HG03571 (cell line): ENCODE data around the gene PTCH1.

ENCODE experiments used
- ATAC-seq: cut with Tn5 transposase; IDR thresholded peaks from one replicate; pipeline ENCODE4 v1.9.1; 2021; ENCODE audit not compliant: unreplicated experiment

The PTCH1 gene

DNA sequence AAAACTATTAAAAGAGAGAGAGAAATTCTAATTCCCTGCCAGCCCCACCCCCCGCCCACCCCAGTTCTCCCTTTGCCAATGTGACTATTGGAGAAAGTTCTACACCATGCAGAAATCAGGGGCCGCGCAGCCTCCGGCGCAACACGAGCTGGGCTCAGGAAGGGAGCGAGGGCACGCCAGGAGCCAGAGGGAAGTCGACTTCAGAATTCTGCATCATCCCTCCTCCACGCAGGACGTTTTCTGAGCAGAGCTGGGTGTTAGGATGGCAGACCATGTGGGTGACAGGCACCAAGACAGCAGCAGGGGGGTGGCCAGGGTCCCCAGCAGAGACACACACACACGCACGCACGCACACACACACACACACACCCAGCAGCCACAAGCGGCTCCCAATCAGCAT, 72.6 kb downstream of the PTCH1 start:
- no peak for ATAC-seq

GRCh38 chr9:95443301-95443700, 73.5 kb downstream of the PTCH1 start:
- ATAC-seq, result no peak

GRCh38 chr9:95441081-95441480, 75.7 kb downstream of the PTCH1 start:
- ATAC-seq, result no peak

DNA sequence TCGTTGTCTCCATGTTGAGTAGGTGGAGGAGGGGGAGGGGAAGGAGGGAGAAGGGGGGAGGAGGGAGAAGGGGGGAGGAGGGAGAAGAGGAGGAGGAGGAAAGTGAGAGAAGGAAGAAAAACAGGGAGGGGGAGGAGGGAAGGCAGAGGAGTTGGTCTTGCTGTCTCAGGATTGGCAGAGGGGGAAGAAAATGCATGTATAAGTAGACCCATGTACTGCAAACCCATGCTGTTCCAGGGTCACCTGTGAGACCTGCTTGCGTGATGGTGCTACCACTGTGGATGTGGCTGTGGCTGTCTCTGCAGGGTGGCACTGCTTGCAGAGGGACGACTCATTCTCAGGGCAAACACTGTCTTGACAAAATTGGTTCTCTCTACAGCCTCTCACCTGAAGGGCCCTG, 76.3 kb downstream of the PTCH1 start:
- ATAC-seq, result no peak

GRCh38 chr9:95438561-95439357, 78.0 kb downstream of the PTCH1 start:
- no peak for ATAC-seq

GRCh38 chr9:95437559-95437958, 79.2 kb downstream of the PTCH1 start:
- no peak for ATAC-seq

- ATAC-seq, result no peak
Measured at GRCh38 chr9:95436416-95436815, 80.4 kb downstream of the PTCH1 start.

DNA sequence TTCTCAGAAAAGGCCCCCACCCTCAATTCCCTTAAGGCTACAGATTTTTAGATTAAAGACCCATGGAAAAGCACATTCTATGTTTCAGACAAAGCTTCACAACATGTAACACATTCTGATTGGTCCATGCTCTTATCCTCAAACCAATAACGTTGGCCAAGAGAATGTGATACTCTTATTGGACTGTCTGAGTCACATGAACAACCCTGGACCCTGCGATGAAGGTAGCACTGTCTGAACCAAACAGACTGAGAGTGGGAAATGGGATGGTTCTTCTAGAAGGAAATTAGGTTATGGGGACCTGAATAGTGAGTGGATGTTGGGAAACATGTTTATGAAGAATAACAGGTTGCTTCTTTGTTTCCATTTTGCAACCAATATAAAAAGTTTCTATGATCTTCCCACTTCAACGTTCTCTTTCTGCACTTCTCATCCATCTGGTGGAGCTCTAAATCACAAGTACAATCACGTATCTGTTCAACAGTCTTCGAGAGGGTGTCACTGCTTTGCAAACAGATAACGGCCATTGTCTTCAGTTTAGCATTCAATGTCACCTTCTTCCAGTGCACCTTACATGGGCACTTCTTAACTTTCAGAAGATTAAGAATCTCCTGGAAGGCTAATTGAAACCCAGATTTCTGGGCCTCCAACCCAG, 81.6 kb downstream of the PTCH1 start:
- no peak for ATAC-seq

DNA sequence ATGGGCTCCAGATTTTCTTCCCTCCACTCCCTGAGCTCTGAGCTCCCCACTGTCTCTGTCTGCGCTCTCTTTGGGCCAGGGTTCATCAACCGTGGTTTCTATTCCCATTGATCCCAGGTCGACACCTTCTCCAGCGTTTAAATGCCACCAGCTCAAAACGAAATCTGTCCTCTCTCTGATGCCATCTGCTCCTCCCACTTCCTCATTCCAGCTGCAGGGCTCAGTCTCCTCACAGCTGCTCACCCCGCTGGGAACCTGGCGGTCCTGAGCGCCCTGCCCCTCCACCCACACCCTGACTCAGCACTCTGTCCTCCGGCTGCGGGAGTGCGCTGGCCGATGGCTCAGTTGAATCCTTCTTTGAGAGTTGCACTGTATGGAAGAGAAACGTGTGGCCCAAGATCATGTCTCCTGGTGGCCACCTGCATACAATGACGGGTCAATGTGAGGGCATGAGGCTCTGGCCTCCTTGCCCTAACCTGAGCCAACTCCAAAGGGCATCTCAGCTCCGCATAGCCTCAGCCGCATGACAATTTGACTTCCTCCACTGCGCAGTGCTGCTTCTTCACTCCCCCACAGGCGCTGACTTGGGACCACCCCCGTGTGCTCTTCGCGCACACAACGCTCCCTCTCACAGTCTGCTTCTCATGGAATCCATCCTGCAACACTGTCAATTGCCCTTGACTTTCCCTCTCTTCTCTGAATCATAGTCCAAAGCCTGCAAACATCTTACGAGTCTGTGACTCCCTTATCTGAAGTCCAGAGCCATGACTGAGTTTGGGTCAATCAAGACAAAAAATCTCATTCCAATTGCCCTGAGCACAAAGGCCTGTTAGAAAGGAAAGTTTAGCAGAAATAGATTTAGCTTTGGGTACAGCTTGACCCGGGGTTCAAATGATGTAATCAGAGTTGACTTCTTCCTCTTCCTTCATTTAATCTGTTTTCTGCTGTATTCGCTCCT, 82.4 kb downstream of the PTCH1 start:
- no peak for ATAC-seq

DNA sequence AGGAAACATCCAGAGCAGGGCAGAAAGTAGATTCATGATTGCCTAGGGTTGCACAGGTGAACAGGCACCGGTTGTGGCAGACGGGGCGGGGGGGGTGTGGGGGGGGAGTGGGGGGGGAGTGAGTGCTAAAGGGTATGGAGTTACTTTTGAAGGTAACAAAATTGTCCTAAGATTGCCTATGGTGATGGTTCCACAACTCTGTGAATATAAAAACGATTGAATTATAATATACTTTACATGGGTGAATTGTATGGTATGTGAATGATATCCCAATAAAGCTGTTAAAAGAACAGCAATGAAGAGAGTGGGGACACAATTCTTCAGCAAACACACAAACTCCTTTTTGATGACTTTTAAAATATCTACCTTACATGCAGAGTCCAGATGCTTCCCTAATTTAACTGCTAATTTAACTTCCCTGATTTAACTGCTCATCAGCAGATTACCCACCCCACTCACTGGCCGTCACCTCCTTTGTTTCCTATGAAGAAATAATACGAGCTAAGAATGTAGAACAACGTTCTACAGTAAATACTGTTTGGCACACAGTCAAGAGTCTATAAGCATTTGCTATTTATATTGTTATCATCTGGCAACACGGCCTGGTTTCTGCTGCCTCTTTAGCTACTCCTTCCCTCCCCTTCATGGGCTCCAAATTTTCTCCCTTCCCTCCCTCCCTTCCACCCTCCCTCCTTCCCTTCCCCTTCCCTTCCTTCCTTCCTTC, 83.5 kb downstream of the PTCH1 start:
- no peak for ATAC-seq

- ATAC-seq, result no peak
Measured at GRCh38 chr9:95431286-95431685, 85.5 kb downstream of the PTCH1 start.

GRCh38 chr9:95429948-95430620, 86.7 kb downstream of the PTCH1 start:
- ATAC-seq, result no peak

- ATAC-seq, result no peak
Measured at GRCh38 chr9:95429096-95429495, 87.7 kb downstream of the PTCH1 start.

GRCh38 chr9:95425910-95426551, 90.7 kb downstream of the PTCH1 start:
- no peak for ATAC-seq

DNA sequence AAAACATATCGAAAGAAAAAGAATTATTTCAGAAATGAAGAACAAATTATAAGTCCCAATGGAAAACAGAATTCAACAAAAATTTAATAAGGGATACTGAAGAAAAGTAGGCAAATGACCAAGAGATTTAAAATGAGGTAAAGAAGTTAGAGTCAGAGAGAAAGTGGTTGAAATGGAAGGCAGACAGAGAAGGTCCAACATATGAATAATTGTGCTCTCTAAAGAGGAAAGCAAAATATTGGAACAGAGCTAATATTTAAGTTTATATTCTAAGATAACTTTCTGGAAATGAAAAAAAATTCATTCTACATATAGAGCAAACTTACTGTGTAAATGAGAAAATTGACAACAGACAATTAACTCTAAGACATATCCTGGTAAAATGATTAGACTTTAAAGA, 94.1 kb downstream of the PTCH1 start:
- ATAC-seq, result no peak

- ATAC-seq, result no peak
Measured at GRCh38 chr9:95420518-95420917, 96.3 kb downstream of the PTCH1 start.

- ATAC-seq, result no peak
Measured at GRCh38 chr9:95419444-95419843, 97.3 kb downstream of the PTCH1 start.

- no peak for ATAC-seq
Measured at GRCh38 chr9:95415158-95415557, 101.6 kb downstream of the PTCH1 start.

DNA sequence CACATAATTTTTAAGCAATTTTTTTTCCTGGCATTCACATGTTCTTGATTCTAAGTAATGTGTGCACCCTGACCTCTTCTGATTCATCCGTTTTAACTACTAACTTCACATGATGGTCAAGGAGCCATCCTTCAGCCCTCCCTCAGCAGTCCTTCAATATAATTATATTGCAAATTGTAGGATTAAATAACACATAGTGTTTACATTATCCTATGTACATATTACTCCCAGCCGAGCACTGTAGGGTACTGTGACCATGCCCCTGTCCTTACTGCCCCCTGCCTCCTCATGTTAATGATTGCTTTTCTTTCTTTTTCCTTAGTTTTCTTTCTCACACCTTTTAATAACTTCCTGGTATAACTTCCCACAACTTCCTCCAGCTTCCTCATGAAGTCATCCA, 103.0 kb downstream of the PTCH1 start:
- no peak for ATAC-seq
